Endodermal cell (in vitro differentiated cells): ENCODE data around the gene AMPD3. TPM values are rescaled to one million over a fixed set of nuclear protein-coding genes. Genes with fewer than 3 reads are reported as not detected.

Experiments used
- DNase-seq: peaks from one replicate; pipeline ENCODE4 v3.0.0-alpha.2; 2017
- H3K27ac ChIP-seq: 2 replicates; pipeline ENCODE4 v1.5.1; 2013; ENCODE audit warnings: mild to moderate bottlenecking, low read depth, low read length, moderate library complexity
- H3K27me3 ChIP-seq: 2 replicates; pipeline ENCODE4 v1.6.1; 2013; ENCODE audit warnings: mild to moderate bottlenecking, low read length, moderate library complexity; ENCODE audit not compliant: insufficient read depth, control insufficient read depth, poor library complexity, severe bottlenecking
- H3K36me3 ChIP-seq: 2 replicates; pipeline ENCODE4 v1.7.0; 2013; ENCODE audit warnings: mild to moderate bottlenecking, low read length, moderate library complexity; ENCODE audit not compliant: control insufficient read depth, insufficient read depth
- H3K4me1 ChIP-seq: one replicate; pipeline ENCODE4 v1.7.0; 2013; ENCODE audit warnings: low read length; ENCODE audit not compliant: control insufficient read depth, insufficient read depth
- H3K4me3 ChIP-seq: 2 replicates; pipeline ENCODE4 v1.5.1; 2013; ENCODE audit warnings: mild to moderate bottlenecking, low read length, moderate library complexity
- H3K9ac ChIP-seq: 2 replicates; pipeline ENCODE4 v1.6.1; 2013; ENCODE audit warnings: mild to moderate bottlenecking, low read length, moderate library complexity; ENCODE audit not compliant: poor library complexity, severe bottlenecking; ENCODE audit errors: extremely low read depth
- H3K9me3 ChIP-seq: 2 replicates; pipeline ENCODE4 v1.6.1; 2013; ENCODE audit warnings: mild to moderate bottlenecking, low read length, moderate library complexity; ENCODE audit not compliant: control insufficient read depth
- H3K27ac Mint-ChIP-seq: 2 replicates; pipeline ENCODE4 v1.8.0; 2020; ENCODE audit warnings: mixed read lengths
- H3K27me3 Mint-ChIP-seq: 2 replicates; pipeline ENCODE4 v1.8.0; 2021; ENCODE audit warnings: mild to moderate bottlenecking, mixed read lengths; ENCODE audit not compliant: insufficient read depth
- H3K36me3 Mint-ChIP-seq: 2 replicates; pipeline ENCODE4 v1.8.0; 2020; ENCODE audit warnings: low read depth, mixed read lengths
- H3K4me1 Mint-ChIP-seq: 2 replicates; pipeline ENCODE4 v1.8.0; 2020; ENCODE audit warnings: mixed read lengths
- H3K4me3 Mint-ChIP-seq: 2 replicates; pipeline ENCODE4 v1.8.0; 2020; ENCODE audit warnings: mild to moderate bottlenecking, moderate library complexity, mixed read lengths
- H3K9me3 Mint-ChIP-seq: 2 replicates; pipeline ENCODE4 v1.8.0; 2020; ENCODE audit warnings: mild to moderate bottlenecking, mixed read lengths
- CTCF ChIP-seq: fragments of 200-600 bp; sonication (generic); conservative IDR thresholded peaks from 2 replicates; pipeline ENCODE4 v1.5.0; 2021; ENCODE audit warnings: antibody characterized with exemption, mild to moderate bottlenecking
- WGBS, 2 experiments: methylation state at CpG; one replicate each; pipeline versions ENCODE4 v1.1.5 to v1.1.7; 2013; ENCODE audit warnings: missing lambda C conversion rate in 2 of 2, mixed read lengths in 1 of 2; ENCODE audit not compliant: insufficient coverage in 1 of 2, insufficient read length in 1 of 2; 5-methylcytosine and 5-hydroxymethylcytosine counted together
- total RNA-seq, 2 donors: library from RNA; stranded (reverse); fragmentation: NEBNext Ultra II Directional in 1 of 2; extraction: Animal tissue kit (Norgen Biotek cat#: 25700) in 1 of 2; gene quantifications; 2 replicates in 1 of 2; 3 replicates in 1 of 2; pipeline ENCODE4 v1.2.1, GENCODE V29; 2021

AMPD3 gene
- total RNA-seq, 2 donors from 2014 or later: 7.1 to 7.9 TPM

- Mint-ChIP-seq H3K36me3 (no peaks in the 10 kb centered on the region), H3K27me3 (peaks cover 2% of the 10 kb centered on the region), H3K4me3 (no peak overlapping the region), H3K9me3 (peaks cover 2% of the 10 kb centered on the region), H3K27ac (no peak overlapping the region), H3K4me1 (no peaks in the 10 kb centered on the region)
- no peak for TF ChIP-seq CTCF
- Histone ChIP-seq H3K9me3 (peaks cover under 1% of the 10 kb centered on the region), H3K36me3 (peaks cover 11% of the 10 kb centered on the region), H3K27ac (no peak overlapping the region), H3K4me1 (no peaks in the 10 kb centered on the region), H3K4me3 (no peak overlapping the region), H3K9ac (no peak overlapping the region), H3K27me3 (no peaks in the 10 kb centered on the region)
- DNase-seq: no peak
Observed at GRCh38 chr11:10537600-10537999, 82.5 kb downstream of the AMPD3 start.

- Mint-ChIP-seq H3K4me1 (no peaks in the 10 kb centered on the region), H3K36me3 (no peaks in the 10 kb centered on the region), H3K9me3 (peaks cover 2% of the 10 kb centered on the region), H3K27me3 (peaks cover 2% of the 10 kb centered on the region), H3K4me3 (no peak overlapping the region), H3K27ac (no peak overlapping the region)
- no peak for DNase-seq
- H3K9ac ChIP-seq: no peak overlapping the region
- no peak overlapping the region for H3K27ac ChIP-seq
- H3K4me1 ChIP-seq: no peaks in the 10 kb centered on the region
- no peak for TF ChIP-seq CTCF
- peaks cover 4% of the 10 kb centered on the region for H3K9me3 ChIP-seq
- WGBS, 2 experiments: 85% methylated on average over 1 of the region's 1 CpG; no CpG with 5 or more reads in 1 of the 2 experiments
- no peak overlapping the region for H3K4me3 ChIP-seq
- no peaks in the 10 kb centered on the region for H3K36me3 ChIP-seq
- no peaks in the 10 kb centered on the region for H3K27me3 ChIP-seq
Observed at GRCh38 chr11:10538924-10539323, 83.9 kb downstream of the AMPD3 start.

GRCh38 chr11:10539339-10539738, 84.3 kb downstream of the AMPD3 start:
- Histone ChIP-seq H3K27ac (no peak overlapping the region), H3K36me3 (no peaks in the 10 kb centered on the region), H3K9me3 (peaks cover 4% of the 10 kb centered on the region), H3K4me1 (no peaks in the 10 kb centered on the region), H3K27me3 (no peaks in the 10 kb centered on the region), H3K9ac (no peak overlapping the region), H3K4me3 (no peak overlapping the region)
- no peak overlapping the region for H3K27ac Mint-ChIP-seq
- no peaks in the 10 kb centered on the region for H3K4me1 Mint-ChIP-seq
- peak overlapping the region; percentile 83 for H3K4me3 Mint-ChIP-seq
- H3K9me3 Mint-ChIP-seq: peaks cover 4% of the 10 kb centered on the region
- peaks cover 2% of the 10 kb centered on the region for H3K27me3 Mint-ChIP-seq
- no peak for TF ChIP-seq CTCF
- no peaks in the 10 kb centered on the region for H3K36me3 Mint-ChIP-seq
- no peak for DNase-seq
